ENCODE results near the gene SF3B5. TPM values are rescaled to one million over a fixed set of nuclear protein-coding genes. Genes with fewer than 3 reads are reported as not detected.
"Not testable (repeated sequence)": the region's sequence is repeated elsewhere in the genome, so short reads cannot be mapped to it uniquely, and the experiment has no call there.

SF3B5 gene
- polyA plus RNA-seq, 4 donors, result 94.7 to 146 (median 122) TPM

DNA sequence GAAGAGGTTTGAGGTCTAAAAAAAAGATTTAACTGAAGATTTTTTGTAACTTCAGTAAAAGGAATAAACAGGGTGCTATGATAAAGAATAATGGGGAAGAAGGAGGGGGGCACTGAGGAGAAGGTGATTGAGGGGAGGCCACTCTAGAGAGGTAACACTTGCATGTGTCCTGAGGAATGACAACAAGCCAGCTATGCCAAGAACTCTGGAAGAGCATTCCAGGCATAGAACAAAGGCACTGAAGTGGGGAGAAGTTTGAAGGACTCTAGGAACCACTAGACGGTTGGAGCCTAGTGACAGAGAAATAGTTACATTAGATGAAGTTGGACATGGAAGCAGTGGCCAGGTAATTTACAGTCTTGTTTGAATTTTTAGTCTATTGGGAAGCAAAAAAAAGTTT lies 10.8 kb upstream of the SF3B5 start:
- no peak for DNase-seq (ENCODE audit: low read depth in 4 of 4, low spot score in 3 of 4)

DNA sequence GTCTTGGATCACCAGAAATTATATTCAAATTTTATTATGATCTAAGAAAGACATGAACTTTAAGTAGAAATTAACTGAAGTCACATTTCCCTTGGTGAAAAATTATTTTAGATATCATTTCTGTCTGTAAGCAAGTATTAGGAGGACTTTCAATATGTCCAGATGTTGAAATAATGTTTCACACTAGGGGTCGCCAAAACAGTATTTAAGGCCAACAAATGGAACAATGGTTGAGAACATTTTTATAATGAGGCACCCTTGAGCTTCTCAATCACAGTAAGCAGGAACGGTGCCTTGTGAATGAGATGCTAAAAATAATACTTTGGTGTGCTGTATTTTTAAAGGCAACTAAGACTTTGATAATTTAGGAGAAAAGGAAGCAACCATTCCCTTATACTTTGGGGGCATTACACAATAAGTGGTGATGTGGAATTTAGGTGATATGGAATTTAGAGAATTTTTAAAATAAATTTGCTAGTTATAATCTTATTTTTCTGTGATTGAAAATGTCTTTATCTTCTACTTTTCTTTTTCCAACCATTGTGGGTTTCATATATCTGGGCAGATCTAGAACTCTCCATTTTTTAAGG lies 9.6 kb upstream of the SF3B5 start:
- peak; percentile 42 to 71 (median 52) for DNase-seq (ENCODE audit: low read depth in 4 of 4, low spot score in 3 of 4)

DNA sequence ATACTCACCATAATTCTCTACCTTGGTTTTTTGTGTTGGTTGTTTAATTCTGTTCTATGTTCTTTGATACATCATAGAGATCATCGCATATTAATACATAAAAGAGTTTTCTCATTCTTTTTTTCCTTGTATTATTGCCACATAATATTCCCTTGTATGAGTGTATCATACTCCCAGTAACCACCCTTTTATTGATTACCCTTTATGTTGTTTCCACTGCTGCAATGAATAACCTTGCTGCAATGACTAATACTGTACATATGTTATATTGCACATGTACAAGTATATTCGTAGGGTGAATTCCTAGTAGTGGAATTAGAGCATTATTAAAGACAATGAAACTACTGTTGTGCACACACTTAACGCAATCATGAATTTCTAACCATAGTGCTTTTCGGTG lies 9.1 kb upstream of the SF3B5 start:
- no peak for DNase-seq (ENCODE audit: low read depth in 4 of 4, low spot score in 3 of 4)

DNA sequence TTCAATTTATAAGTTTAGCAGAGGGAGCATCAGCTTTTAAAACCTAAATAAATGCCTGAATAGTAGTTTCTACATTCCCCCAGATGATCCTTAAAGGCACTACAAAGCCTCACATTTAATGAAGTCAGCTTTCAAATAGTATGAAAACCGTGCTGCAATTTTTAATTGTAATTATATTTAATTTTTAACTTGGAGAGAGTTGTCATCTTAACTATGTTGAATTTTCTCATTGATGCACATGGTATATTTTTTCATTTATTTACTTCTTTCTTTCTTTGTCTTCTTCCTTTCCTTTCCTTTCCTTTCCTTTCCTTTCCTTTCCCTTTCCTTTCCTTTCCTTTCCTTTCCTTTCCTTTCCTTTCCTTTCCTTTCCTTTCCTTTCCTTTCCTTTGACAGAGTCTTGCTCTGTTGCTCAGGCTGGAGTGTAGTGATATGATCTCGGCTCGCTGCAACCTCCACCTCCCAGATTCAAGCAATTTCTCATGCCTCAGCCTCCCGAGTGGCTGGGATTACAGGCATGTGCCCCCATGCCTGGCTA lies 7.7 kb upstream of the SF3B5 start:
- no peak for DNase-seq (ENCODE audit: low read depth in 4 of 4, low spot score in 3 of 4)

DNA sequence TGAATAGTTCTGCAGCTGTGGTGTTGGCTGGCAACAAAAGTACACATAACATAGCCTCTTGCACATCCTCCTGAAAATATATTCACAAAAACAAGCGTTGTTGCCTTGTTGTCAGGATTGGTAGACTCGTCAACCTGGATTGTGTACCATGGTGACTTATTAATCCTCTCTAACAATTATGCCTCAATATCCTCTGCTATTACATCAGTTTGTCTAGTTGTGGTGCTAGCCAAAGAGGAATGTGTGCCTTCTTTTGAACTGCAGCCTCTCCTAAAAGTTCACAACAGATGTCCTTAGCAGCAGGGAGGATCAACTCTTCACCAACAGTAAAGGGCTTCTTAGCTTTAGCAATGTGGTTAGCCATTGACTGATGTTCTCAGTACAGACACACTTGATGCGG lies 3.6 kb upstream of the SF3B5 start:
- no peak for DNase-seq (ENCODE audit: low read depth in 4 of 4, low spot score in 3 of 4)

DNA sequence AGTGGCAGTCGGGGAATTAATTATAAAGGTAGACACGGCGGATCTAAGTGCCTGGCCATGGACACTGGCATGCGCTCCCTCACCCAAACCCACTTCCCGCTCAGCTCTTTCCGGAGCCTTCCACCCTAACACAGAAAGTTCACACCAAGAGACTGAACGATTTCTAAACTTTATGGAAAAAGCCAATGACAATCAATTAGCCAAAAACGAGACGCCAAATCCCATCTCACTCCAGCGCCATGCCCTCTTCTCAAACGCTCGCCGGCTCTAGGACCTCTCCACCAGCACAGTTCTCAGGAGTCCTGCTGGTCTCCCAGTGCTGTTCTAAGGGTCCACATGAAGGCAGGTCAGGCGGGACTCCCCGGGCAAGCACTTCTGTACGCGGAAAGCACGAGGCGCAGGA lies 641 bp downstream of the SF3B5 start:
- no peak for DNase-seq (ENCODE audit: low read depth in 4 of 4, low spot score in 3 of 4)

DNA sequence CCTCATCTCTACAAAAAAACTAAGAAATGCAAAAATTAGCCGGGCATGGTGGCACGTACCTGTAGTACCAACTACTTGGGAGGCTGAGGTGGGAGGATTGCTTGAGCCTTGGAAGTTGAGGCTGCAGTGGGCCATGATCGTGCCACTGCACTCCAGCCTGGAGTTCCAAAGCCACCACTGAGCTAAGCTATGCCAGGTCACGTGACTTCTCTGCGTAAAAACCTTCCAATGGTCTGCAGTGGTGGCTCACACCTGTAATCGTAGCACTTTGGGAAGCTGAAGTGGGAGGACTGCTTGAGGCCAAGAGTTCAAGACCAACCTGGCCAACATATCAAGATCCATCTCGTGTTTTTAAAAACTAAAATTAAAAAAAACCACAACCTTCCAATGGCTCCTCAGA lies 1.7 kb downstream of the SF3B5 start:
- DNase-seq (ENCODE audit: low read depth in 4 of 4, low spot score in 3 of 4), result no peak

DNA sequence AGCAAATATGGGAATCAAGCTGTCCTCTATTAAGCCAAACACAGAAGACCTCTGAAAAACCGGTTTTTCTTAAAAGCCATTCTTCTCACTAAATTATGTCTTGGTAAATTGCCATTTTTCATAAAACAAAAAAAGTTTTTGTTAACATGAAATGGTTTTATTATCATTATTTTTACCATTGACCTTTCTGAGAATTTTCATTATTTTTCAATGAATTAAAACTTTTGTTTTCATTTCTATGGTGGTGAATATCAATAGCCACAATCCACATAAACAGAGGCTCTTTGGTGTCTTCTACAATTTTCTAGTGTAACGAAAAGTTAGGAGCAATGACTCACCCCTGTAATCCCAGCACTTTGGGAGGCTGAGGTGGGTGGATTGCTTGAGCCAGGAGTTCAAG lies 2.1 kb downstream of the SF3B5 start:
- DNase-seq (ENCODE audit: low read depth in 4 of 4, low spot score in 3 of 4), result no peak

DNA sequence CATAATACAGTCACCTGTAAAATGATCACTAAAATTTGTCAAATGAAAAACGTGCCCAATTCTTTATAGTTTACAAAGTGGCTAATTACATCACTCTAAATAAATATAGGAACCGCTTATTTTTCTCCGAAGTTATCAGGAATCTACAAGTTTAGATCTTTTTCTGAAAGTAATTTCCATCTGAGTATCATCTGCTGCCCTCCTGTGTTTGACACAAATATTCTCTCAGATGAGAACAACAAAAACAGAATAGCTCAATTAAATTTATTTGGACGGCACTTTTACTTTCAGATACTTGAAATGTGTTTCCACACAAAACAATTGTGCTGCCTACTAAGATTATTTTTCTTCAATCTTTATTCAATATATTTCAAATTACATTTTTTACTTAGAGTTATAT lies 5.0 kb downstream of the SF3B5 start:
- no peak for DNase-seq (ENCODE audit: low read depth in 4 of 4, low spot score in 3 of 4)

DNA sequence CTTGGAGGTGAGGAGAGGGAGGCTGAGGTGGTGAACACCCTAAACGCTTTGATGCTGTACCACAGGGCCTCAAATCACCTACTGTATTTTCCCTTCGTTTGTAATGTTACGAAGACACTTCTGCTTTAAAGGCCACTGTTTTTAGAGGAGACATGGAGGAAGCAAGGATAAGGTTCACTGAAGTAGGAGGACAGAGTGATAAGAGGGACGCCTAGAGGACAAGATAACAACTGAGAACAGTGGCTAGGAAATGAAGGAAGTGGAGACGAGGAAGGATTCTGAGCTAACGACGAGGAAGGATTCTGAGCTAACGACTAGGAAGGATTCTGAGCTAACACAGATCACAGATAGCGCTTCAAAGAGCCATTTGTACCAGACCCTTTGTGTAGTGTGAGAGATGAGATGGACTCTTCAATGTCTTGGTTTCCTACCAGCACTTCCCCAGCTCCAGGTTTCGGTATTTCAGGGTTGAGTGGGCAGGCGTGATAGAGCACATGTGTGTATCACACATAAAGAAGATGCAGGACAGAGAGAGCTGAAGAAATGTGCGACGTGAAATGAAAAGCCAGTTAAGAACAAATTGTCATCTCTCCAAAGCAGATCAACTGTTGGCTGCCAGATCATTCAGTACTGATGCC lies 7.5 kb downstream of the SF3B5 start:
- DNase-seq (ENCODE audit: low read depth in 4 of 4, low spot score in 3 of 4), result no peak

DNA sequence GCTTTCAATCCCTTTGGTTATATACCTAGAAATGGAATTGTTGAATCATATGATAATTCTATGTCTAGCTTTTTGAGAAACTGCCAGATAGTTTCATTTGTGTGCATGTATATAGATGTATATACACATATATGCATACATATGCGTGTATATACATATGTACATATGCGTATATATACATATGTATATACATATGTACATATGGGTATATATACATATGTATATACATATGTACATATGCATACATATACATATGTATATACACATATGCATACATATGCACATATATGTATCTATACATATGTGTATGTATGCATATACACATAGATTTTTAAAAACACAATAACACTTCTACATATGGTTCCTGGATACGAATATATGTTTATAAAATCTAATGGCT lies 8.4 kb downstream of the SF3B5 start:
- no peak for DNase-seq (ENCODE audit: low read depth in 4 of 4, low spot score in 3 of 4)

DNA sequence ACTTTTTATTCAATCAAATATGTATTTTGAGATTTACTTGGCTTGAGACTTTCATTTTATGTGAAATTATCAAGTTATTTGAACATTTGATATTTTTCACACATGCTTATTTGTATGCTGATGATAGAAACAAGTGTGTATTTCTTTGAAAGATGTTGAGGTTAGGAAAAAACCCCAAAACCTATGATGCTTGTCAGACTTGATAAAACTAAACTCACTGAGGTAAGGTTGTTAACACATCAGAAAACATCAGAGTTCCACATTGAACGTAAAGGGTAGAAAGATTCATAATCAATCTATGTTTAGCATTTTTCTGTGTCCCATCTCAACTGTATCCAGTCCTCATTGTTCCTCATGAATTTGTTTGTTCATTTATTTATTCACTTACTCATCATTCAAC lies 12.2 kb downstream of the SF3B5 start:
- DNase-seq (ENCODE audit: low read depth in 4 of 4, low spot score in 3 of 4), result no peak

DNA sequence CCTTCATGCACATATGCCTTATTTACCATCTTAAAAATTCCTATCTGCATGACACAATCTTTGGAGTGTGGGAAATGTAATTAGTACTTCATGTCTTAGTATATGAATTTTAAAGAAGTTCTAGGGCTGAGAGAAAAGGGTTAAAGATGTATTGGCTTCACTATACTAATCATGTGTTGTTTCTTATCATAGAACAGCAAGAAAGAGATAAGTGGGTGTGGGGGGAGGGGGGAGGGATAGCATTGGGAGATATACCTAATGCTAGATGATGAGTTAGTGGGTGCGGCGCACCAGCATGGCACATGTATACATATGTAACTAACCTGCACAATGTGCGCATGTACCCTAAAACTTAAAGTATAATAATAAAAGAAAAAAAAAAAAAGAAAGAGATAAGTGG lies 13.0 kb downstream of the SF3B5 start:
- DNase-seq (ENCODE audit: low read depth in 4 of 4, low spot score in 3 of 4), result not testable (repeated sequence)

DNA sequence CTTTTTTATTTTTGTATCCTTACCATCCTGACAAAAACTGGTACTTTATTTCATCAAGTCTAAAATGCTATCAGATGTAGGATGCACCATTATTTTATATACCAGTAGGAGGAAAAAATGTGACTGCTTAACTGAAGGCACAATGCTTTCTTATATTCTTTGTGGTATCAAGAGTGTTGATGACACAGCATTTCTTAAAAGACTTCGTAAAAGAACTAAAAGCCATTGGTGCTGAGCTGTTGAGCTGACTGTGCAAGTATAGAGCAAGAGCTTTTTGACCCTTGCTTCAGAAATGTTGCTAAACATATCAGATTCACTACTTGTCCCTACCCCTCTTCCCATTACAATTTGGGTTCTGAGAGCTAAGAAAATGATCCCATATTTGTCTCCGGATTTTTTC lies 17.5 kb downstream of the SF3B5 start:
- no peak for DNase-seq (ENCODE audit: low read depth in 4 of 4, low spot score in 3 of 4)

DNA sequence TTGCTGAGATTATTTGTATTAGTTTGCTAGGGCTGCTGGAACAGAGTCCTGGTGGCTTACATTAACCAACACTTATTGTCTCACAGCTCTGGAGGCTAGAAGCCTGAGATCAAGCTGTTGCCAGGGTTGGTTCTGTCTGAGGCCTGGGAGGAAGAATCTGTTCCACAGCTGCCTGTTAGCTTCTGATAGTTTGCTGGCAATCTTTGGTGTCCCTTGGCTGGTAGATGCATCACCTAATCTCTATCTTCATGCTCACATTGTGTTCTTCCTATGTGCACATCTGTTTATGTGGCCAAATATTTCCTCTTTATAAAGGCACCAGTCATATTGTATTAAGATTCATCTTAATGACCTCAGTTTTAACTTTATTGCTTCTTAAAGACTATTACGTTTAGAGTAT lies 19.5 kb downstream of the SF3B5 start:
- no peak for DNase-seq (ENCODE audit: low read depth in 4 of 4, low spot score in 3 of 4)

DNA sequence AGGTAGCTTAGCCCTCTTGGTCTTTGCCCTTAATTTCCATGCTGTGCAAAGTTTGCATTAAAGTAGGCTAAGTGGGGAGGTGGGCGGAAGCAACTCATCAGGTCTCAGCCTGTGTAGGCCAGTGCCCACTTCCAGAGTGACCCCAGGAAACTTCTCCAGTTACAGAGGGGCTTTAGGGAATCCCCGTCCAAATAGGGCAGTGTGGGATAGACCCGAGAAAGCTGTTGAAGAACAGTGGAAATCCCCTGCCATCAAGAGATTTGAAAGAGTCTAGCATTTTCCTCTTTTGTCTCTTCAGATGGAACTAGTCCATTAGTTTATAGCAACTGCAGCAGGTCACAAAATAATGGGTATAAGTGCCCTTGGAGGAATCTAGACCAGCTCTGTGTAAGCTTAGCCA lies 20.2 kb downstream of the SF3B5 start:
- no peak for DNase-seq (ENCODE audit: low read depth in 4 of 4, low spot score in 3 of 4)

DNA sequence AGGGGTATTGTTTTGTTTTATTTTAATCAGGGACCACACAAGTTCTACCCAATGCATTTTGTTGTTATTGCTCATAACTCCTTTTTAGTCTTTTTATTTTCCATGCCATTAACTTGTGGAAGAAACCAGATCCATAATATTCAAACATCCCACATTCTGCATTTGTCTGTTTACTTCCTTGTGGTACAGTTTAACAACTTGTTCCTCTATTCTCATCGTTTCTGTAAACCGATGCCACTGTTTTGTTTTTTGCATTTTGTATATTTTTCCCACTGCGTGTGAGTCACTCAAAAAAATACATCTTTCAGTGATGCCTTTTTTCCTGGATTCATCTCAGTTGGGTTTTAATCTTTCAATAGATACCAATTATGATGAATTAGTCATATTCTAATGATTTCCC lies 22.3 kb downstream of the SF3B5 start:
- no peak for DNase-seq (ENCODE audit: low read depth in 4 of 4, low spot score in 3 of 4)

DNA sequence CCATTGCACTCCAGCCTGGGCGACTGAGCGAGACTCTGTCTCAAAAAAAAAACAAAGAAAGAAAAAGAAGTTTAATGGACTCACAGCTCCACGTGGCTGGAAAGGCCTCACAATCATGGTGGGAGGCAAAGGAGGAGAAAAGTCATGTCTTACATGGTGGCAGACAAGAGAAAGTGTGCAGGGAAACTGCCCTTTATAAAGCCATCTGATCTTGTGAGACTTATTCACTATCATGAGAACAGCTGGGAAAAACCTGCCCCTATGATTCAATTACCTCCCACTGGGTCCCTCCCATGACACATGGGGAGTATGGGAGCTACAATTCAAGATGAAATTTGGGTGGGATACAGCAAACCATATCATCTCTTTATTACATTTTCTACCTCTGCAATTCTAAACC lies 25.9 kb downstream of the SF3B5 start:
- no peak for DNase-seq (ENCODE audit: low read depth in 4 of 4, low spot score in 3 of 4)

DNA sequence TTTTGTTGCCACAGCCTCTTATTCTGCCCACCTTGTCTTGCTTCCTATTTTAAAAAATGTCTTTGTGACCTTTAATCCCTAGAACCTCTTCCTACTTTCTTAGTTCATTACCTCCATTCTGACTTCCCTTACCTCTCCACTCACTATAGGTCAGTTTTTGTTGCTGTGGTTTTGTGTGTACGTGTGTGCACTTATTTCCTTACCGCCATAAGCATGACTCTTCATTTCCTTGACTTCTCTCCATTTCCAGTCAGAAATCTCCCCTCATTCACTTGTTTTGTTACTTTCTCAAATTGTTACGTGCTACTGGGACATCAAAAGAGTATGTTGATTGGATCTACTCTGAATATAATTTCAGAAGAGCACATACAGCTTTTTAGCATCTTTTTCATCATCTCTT lies 26.6 kb downstream of the SF3B5 start:
- no peak for DNase-seq (ENCODE audit: low read depth in 4 of 4, low spot score in 3 of 4)

DNA sequence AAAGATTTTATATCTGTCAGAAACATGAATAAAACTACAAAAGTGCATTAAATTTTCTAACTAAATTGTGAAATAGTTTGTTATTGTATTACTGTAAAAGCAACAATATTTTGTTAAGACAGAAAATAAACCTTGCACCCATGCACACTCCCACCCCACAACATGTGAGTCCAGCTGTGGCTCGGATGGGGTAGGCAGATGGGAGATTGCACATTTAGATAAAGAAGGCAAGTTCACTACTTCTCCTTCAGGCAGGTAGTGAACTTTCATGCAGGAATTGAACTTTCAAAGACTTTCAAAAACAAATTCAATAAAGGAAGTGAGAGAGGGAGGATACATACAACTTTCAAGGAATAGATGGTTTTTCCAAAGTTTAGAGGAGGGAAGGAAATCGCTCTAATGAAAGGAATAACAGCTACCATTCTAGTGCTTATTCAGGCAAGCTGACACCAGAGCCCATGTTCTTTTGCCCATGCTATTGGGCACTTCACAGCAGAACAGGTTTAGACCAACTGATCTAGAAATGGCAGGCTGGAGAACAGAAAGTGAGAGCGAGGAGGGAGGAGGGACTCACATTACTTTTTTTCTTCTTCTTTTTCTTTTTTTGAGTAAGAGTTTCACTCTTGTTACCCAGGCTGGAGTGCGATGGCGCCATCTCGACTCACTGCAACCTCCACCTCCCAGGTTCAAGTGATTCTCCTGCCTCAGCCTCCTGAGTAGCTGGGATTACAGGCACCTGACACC lies 28.5 kb downstream of the SF3B5 start:
- no peak for DNase-seq (ENCODE audit: low read depth in 4 of 4, low spot score in 3 of 4)

DNA sequence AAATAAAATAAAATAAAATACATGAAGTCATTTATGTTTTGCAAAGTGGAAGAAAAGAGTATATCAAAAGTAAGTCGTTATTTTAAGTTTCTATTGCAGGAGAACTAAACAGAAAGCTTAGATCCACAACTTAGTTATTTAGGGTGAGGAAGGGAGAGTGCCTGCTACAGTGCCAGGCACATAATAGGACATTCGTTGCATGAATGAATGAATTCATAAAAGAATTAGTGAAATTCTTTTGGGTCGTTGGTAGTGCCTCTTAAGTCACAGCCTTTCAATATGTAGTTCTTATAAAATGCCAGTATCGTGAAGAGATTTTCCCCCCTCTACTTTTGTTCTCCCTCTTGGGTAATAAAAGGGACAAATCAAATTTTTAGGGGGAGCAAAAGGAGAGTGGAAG lies 29.1 kb downstream of the SF3B5 start:
- DNase-seq (ENCODE audit: low read depth in 4 of 4, low spot score in 3 of 4), result no peak

DNA sequence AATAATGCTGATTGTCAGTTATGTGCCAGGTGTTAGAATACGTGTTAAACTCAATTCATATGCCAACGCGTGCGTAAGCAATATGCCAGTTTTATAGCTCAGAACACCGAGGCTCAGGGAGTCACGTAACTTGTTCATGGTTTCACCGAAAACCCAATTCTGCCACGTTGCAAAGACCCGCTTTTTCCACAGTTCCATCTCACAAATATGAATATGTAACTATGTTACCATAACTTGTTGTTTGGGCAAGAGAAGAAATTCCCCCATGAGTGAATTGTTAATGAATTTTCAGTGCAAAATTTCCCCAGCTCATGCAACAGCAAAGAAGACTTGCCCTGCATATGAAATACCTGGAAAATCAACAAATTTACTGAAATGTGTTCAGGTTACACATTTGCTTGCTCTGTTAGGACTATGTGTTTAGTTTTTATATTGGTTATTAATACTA lies 30.1 kb downstream of the SF3B5 start:
- DNase-seq (ENCODE audit: low read depth in 4 of 4, low spot score in 3 of 4), result no peak

All from left renal pelvis (tissue), 4 donors.